ENCODE measurements around the gene TLE7. TPM values are rescaled to one million over a fixed set of nuclear protein-coding genes. Genes with fewer than 3 reads are reported as not detected.

The TLE7 gene
- total RNA-seq, 1 donor from 2014 or later = not detected

GRCh38 chr16:71421911-71422310 lies 19.9 kb downstream of the TLE7 start:
- intact Hi-C loops (cut with micrococcal nuclease) = loop anchor here (1.0 kb wide), 1 partner anchor 10 kb away; no protein-coding TSS in a partner anchor

GRCh38 chr16:71414038-71414437 lies 27.8 kb downstream of the TLE7 start:
- intact Hi-C loops (cut with micrococcal nuclease) = no loop called here

DNA sequence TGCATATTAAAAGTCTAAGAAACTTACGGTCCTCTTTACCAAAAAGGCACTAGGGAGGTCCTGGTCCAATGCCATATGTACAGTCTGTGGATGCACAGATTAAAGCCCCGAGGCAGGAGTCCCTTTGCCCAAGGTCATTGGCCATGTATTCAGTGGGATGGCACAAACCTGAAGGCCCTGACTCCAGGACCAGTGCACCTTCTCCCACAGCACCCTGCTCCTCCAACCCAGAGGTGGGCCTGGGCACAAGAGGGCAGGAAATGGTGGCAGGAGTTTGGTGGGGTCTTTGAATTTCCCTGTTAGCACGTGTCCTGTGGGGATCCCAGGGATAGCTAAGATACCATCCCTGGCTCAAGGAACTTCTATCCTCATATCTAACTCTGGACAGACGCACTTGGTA lies 28.5 kb downstream of the TLE7 start:
- intact Hi-C loops (cut with micrococcal nuclease) = loop anchor here (1.0 to 2.0 kb wide), 2 partner anchors 129 to 333 kb away; no protein-coding TSS in a partner anchor

DNA sequence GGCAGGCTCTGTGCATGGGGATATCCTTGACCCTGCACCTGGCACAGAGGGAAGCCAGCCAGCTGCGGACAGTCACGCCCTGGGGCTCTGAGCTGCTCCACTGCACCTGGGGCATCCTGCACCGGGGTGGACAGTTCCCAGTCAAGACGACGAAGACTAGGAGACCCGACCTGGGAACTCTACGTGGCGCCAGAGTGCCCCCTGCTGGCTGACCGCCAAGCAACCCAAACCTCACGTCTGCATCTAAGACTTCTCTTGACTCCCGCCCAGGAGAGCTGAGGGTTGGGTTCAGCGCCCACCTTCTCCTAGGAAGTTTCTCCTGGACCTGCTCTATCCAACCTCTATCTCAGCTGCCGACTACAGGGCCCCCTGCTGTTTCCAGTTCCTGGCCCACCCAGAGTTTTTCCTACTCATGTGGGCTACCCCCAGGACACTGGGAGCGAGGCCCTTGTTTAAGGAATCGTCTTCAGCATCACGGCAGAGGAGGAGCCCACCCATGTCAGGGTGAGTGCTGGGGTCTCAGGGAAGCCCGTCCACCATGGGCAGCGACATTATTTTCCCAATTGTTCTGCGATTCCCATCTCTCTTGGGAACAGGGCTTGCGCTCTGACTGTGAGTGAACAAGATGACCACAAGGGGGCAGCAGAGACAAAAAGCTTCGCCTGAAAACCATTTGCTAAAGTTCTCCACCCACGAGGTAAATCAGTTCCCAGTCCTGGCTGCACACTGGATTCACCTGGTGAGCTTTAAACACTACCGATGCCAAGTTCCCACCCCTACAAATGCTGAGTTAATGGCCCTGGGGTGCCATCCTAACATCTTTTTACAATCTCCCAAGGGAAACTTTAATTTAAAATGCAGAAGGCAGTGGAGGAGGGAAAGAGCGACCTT lies 29.3 kb downstream of the TLE7 start:
- intact Hi-C loops (cut with micrococcal nuclease) = loop anchor here (1.0 to 2.0 kb wide), 7 partner anchors 10 to 549 kb away; no protein-coding TSS in a partner anchor

DNA sequence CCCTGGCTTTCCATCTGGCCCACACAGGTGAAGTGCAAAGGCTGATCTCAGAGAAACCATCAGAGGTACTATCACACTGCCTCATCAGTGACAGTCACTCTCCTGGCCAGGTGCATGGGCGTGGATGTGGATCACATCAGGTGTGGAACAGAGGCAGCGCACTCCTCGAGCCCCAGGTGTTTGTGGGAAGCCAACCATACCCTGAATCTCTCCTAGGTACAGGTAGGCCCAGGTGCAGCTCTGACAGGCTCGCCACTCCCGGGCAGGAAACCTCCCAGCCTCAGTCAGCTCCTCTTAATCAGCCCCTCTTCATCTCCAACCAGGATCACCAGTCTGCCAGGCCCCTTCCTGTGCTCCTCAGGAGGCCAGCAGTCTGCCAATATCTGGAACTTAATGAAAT lies 31.7 kb downstream of the TLE7 start:
- intact Hi-C loops (cut with micrococcal nuclease) = no loop called here

DNA sequence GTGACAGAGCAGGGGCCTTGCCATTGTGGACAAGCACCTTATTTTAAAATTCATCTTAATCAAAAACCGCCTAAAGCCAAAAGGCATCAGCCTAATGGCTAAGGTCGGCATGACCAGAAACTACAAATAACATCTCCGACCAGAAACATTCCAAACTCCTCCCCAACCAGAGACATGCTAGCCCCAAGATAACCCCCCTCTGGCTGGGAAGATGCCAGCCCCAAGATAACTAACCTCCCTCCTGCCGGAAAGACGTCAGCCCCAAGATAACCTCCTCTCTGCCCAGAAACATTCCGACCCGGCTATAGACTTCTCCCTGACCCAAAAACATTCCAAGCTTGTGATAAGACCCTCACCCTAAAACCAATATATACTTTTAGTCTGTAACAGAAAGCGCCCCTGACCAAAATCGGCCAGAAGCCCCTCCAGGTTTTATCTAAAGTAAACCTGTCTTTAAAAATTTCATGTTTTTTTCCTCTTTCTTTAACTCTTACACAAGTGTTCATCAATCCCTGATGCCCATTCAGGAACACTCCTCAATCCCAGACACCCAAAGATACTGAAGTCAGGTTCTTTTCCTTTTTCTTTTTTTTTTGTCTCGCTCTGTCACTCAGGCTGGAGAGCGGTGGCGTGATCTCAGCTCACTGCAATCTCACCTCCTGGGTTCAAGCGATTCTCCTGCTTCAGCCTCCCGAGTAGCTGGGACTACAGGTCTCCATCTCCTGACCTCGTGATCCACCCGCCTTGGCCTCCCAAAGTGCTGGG lies 32.7 kb downstream of the TLE7 start:
- intact Hi-C loops (cut with micrococcal nuclease) = no loop called here

GRCh38 chr16:71408536-71408935 lies 33.3 kb downstream of the TLE7 start:
- intact Hi-C loops (cut with micrococcal nuclease) = no loop called here

- intact Hi-C loops (cut with micrococcal nuclease) = no loop called here
Measured at GRCh38 chr16:71407731-71408130, 34.1 kb downstream of the TLE7 start.

GRCh38 chr16:71406724-71407123 lies 35.1 kb downstream of the TLE7 start:
- intact Hi-C loops (cut with micrococcal nuclease) = no loop called here

DNA sequence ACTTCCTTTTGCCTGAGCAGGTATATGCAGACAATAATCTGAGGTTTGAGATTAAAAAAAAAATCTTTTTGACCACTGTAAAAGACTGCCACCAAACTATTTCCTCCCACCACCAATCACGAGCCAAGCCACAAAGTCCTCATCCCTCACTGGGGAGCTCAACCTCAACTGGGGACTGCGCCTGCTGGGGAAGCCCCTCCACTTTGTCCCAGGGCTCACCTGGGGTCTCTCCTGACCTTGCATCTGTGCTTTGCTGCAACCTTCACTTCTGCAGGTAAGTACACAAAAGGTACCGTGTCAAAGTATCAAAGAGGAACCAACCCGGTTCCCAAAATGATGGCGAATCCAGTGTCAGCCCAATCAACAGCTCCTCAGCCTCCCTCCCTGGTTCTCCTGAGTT lies 35.5 kb downstream of the TLE7 start:
- intact Hi-C loops (cut with micrococcal nuclease) = no loop called here

GRCh38 chr16:71404364-71404763 lies 37.5 kb downstream of the TLE7 start:
- intact Hi-C loops (cut with micrococcal nuclease) = no loop called here

GRCh38 chr16:71402674-71403073 lies 39.2 kb downstream of the TLE7 start:
- intact Hi-C loops (cut with micrococcal nuclease) = no loop called here

DNA sequence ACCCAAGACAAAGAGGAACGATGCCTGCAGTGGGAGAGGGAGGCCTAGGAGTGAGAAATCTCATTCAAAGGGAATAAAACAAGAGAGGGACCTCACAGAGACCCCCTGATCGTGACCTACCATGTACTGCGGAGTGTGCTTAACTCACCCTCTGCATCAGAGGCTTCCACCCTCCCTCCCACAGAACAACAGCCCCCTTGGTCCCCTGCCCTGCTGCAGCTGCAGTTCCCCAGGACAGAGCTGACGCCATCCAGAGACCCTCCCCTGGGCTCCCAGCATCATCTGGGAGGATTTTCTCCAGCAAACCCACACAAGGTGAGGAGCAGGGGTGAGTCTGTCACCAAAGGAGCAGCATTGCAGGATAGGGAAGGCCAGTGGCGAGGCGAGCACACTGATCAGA lies 39.8 kb downstream of the TLE7 start:
- intact Hi-C loops (cut with micrococcal nuclease) = no loop called here

DNA sequence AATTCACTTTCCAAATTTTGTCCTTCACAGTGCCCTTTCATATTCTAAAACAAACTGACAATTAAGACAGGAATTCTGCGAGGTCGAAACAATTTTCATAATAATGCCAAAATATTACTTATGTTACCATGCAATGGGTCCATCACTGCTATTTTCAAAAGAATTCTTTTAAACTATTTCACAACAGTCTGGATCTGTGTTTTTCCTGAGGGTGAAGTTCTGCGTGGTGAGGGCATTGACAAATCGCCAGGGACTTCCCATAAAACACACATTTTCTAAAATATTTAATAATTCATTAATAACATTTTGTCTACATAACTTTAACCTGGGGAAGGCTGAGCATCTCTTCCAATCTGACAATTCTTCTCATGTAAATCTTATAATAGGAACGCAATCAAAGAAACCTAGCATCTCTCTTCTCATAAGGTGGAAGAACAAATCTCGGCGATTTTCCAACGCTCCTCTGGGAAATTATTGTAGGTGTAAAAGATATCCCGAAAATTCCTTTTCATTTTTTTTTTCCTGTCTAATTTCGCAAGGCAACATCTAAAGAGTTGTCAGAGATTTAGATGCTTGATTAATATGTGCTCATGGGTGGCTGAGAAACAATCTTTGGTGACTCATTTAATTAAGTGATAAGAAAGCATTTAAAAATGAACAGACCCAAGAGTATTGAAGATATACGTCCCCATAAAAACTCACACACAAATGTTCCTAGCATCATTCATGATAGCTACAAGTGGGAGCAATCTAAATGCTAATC lies 41.9 kb downstream of the TLE7 start:
- intact Hi-C loops (cut with micrococcal nuclease) = no loop called here

GRCh38 chr16:71396594-71396993 lies 45.3 kb downstream of the TLE7 start:
- intact Hi-C loops (cut with micrococcal nuclease) = no loop called here

DNA sequence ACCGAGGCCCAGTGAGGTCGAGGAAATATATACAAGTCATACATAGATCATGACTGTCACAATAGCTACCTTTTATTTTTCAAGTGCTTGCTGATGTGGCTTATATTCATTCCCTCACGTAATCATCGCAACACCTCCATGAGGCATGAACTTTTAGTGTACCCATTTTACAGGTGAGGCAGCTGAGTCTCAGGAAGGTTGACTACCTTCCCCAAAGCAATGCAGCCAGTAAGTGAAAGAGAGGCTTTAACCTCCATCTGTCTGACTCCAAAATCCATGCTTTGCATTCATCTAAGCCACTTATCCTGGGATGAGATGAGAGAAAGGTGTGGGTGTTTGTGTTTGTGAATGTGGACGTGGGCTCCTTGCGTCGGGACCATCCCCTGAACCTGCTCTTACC lies 52.5 kb downstream of the TLE7 start:
- intact Hi-C loops (cut with micrococcal nuclease) = no loop called here

DNA sequence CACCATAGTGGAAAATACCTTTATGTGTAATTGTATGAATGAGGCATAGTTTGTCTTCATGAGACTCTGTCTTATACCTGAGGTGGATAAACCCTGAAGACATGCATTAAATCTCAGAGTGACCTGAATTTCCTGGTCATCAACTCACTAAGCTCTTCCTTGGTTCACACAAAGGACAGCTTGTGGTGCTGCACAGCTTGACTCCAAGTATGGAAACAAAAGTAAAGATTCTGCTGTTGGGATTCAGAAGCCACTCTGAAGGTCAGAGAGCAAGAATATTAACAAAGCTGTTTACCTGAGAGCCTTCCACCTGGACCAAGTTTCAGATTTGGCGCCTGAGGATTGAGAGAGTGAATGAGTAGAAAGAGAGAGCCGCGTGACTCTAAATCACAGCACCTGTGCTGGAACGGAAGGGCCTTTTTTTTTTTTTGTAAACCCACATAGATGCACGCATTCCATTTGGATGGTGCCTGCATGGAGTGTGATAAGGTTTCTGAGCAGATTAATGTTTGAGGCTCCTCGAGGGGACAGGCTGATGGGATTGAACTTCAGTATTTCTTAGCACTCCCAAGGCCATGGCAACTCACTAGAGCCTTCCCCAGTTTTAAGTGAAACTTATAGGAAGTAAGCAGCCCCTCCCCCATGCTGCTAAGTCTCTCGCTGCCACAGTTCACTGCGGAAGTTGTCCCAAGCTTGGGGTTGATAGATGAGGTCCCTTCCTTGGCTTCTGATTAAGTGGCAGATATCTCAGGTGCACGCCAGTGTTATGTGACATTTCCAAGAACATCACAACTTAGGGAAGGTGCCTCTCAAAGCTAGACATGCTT lies 54.6 kb downstream of the TLE7 start:
- intact Hi-C loops (cut with micrococcal nuclease) = no loop called here

GRCh38 chr16:71384073-71384724 lies 57.7 kb downstream of the TLE7 start:
- intact Hi-C loops (cut with micrococcal nuclease) = no loop called here

DNA sequence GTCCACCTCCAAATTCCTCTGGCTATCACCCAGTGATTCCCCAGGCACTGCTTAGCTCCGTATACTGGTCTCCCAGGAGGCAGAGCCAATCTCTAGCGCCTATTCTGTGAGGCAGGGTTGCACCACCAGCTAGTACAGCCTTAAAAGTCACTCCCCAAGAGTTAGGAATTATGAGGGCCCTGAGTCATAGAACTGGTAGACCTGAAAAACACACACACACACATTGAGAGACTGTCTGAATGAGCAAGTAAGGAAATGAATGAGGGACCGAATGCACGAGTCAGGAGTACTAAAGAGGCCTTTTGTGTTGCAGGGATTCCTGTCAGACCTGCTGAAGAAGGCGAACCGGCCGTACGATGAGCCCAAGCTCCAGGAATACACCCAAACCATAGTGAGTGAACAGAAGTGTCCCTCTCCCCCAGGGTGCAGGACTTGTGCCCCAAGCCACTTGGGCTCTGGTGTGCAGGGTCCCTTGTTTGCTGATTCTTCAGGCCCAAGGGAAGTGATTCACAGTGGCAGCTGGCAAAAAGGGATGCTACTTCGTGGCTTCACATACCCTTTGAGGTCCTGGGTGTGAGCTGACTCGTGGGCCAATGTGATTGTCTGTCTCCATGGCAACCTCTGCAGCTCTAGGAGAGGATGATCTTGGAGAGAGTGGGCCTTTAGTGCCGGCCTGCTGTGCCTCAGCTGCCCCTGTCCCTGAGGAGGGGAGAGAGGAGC lies 58.6 kb downstream of the TLE7 start:
- intact Hi-C loops (cut with micrococcal nuclease) = no loop called here

DNA sequence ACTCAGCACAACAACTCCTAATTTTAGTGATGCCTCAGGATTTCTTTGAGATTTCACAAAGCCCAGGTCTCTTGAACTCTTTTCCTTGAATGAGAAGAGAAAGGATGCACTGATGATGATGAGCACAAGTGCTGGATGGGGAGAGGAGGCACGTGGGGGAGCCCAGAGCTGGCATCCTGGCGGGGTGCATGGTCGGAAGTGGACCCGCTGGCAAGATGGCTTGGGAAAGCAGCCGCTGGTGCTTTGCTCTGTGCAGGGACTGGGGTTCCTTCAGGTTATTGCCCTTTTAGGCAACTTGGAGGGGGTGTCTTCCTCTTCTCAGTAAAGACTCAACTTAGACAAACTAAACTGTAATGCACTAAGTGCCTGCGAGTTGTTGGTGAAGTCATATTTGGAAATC lies 61.0 kb downstream of the TLE7 start:
- intact Hi-C loops (cut with micrococcal nuclease) = no loop called here

Data from T-helper 1 cell treated with Interleukin-12 subunit alpha and Interleukin-12 subunit beta and Interleukin-4 antibody, amounts not matched to agents 30 ng/mL and 1 ng/mL, for 36 hours (primary cell).